GM19324 (cell line): ENCODE results near the gene TMOD1.

Experiments
- ATAC-seq: cut with Tn5 transposase; IDR thresholded peaks from one replicate; pipeline ENCODE4 v1.9.1; 2021; ENCODE audit warnings: mild to moderate bottlenecking, moderate library complexity; ENCODE audit not compliant: unreplicated experiment, low FRiP score

Gene TMOD1

GRCh38 chr9:97629156-97629555, 127.7 kb downstream of the TMOD1 start:
- ATAC-seq, result no peak

GRCh38 chr9:97630591-97630990, 129.1 kb downstream of the TMOD1 start:
- no peak for ATAC-seq

DNA sequence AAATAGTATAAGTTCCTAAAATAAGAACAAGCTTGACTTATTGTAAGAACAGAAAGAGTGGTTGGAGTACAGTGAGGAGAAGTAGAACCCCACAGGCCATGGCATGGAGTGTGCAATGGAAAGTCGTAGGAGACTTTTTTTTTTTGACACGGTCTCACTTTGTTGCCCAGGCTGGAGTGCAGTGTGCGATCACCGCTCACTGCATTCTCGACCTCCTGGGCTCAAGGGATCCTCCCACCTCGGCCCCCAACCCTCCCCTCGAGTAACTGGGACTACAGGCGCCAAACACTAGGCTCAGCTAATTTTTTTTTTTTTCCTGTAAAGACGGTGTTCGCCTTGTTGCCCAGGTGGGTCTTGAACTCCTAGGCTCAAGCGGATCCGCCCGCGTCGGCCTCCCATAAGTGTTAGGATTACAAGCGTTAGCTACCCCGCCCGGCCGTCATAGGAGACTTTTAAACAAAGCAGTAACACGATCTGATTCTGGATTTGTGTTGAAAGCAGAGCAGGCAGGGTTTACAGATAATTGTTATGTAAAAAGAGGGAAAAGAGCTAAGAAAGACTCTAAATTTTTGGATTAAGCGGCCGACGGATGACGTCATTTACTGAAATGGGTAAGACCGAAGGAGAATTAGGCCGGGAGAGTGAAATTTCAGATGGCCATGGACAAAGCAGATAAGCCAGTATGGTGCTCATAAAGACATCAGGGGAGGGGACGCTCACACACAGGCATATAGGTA, 130.9 kb downstream of the TMOD1 start:
- ATAC-seq, result peak; percentile 13

DNA sequence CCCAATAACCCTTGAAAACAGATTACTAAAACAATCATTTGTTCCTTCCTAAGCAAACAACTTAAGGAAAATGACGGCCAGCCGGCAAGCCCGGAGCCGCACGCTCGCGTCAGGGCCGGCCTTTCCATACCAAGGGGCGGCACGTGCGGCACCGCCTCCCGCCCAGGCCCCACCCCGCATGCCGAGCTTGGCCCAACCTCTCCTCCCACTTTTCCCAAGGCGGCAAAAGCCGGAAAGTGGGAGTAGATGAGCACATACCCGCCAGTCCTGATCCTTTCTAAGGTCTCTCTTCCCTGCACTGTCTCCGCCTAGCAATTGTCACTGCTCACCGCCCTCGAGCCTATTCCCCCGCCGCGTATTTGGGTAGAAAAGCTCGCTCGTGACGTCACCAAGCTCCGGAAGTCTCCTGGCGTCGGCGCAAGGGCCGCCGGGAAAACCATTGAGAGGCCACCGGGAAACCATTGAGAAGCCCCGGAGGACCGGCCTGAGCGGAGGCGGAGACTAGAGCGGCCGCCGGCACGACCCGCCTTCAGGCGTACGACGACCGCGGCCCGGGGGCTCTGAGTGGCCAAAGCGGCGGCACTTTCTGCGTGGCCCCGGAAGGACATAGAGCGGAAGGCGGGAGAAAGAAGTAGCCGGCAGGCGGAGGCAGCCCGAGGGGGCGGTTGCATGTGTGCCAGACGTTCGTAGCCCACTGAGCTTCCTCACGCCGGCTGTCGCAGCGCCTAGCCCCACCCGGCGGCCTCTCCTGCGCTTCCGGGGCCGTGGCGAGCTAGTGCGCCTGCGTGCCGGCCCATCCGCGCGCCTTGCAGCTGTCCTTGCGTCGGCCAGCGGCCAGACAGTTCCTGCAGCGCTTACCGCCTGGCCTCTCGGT, 131.8 kb downstream of the TMOD1 start, which contains the start of the genes NCBP1 and TSTD2:
NCBP1 (plus strand) TSS at position 837 of the 874 bp plus-strand sequence. CDS start 61 bp downstream, outside the sequence.
TSTD2 (minus strand) TSS at position 384 of the 874 bp plus-strand sequence. CDS start 5,806 bp downstream, outside the sequence.
- peak; percentile 92 for ATAC-seq

DNA sequence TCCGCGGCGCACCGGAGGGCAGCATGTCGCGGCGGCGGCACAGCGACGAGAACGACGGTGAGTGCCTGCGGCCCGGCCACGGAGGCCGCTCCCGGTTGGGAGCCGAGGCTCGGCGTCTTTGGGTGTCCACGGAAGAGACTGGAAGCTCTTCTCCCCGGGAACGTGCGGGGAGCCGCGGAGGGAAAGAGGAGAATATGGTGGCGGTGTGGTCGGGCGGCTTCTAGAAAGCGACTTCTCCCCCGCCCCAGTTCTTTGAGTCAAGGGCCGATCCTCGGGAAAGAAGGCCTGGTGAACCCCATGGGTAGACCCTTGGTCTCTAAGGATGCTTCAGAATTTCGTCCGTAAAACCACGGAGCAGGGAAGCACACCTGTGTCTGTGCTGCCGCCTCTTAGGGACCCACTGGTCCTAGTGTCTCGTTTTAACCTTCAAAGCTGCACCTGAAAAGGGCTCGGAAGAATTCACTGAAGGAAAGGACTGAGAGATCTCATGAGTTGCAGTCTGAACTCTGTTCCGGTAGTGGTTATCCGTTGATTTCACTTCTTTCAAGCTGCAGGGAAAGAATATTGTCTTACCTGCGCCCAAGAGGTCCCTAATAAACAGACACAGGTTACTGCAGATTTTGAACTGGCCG, 132.5 kb downstream of the TMOD1 start:
- ATAC-seq, result no peak

GRCh38 chr9:97635026-97635425, 133.6 kb downstream of the TMOD1 start:
- ATAC-seq, result no peak

GRCh38 chr9:97636903-97637302, 135.4 kb downstream of the TMOD1 start:
- ATAC-seq, result no peak

DNA sequence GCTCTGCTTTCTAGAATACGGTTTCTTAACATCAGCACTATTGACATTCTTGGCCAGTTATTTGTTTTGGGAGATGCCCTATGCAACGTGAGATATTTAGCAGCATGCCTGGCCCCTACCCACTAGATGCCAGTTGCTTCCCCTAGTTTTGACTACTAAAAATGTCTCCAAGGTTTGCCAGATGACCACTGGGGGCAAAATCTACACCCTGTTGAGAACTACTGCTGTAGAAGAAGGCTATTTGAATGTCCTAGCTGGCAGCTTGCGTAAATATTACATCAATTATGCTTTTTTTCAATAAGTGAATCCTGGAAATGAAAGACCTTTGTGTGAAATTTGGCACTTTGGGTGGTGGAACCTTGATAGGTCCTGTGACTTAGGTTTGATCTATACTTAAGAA, 137.2 kb downstream of the TMOD1 start:
- ATAC-seq, result no peak

DNA sequence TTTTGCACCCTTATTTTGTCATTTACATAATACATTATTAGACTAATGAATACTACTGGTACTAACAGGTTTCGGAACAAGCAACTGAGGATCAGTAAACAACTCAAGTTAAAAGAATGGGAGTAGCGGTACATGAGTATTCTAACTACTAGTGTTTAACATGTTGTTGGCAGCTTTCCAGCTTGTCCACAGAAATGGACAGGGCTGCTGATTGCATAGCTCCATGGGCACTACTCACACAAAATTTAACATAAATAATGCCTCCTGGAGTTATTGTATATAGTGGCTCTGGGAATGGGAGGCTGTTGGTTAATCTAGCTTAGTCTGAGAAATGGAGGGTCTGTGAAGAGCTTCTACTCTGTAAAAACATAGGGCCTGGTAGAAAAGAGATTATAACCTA, 138.9 kb downstream of the TMOD1 start:
- ATAC-seq, result no peak

DNA sequence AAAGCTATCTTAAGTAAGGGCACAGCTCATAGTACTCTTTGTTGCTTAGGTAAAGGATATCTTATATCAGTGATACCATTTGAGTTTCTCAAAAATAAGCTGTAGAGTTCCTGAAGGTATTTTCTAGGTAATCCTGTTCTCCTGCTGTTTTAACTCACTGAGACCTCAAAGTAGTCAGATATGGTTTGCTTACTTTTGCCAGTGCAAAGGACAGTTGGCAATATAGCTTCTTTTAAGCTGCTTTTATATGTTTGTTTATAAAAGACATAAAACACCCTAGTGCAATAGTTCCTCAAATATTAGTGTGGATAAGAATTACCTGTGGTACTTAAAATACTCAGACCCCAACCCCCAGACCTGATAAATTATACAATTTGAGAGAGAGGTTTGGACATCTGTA, 144.3 kb downstream of the TMOD1 start:
- no peak for ATAC-seq

- no peak for ATAC-seq
Observed at GRCh38 chr9:97647996-97648395, 146.5 kb downstream of the TMOD1 start.
